GM23338 (cell line): Measurements from ENCODE around the gene DOCK1.

Experiments
- CTCF ChIP-seq, 2 experiments: fragments of 200-600 bp in 1 of 2; sonication (generic) in 1 of 2; conservative IDR thresholded peaks; 2 replicates each; pipeline versions ENCODE4 v1.5.1 to v1.6.1; 2016 to 2017; ENCODE audit warnings: antibody characterized with exemption in 2 of 2, low read depth in 2 of 2, mild to moderate bottlenecking in 2 of 2, moderate library complexity in 1 of 2
- EZH2 ChIP-seq: fragments of 200-600 bp; sonication (generic); IDR thresholded peaks from one replicate; pipeline ENCODE4 v1.8.0; 2017; ENCODE audit warnings: antibody characterized with exemption, mild to moderate bottlenecking, low read depth; ENCODE audit not compliant: unreplicated experiment

GRCh38 chr10:126966938-126967337 is 61.7 kb downstream of the DOCK1 start:
- no peak for TF ChIP-seq CTCF (conservative IDR thresholded peaks at IDR 0.05; ENCODE audit: low read depth in 2 of 2)
- TF ChIP-seq EZH2, result no peak
